Calu3 (cell line): Measurements from ENCODE around the gene GANC. TPM values are rescaled to one million over a fixed set of nuclear protein-coding genes. Genes with fewer than 3 reads are reported as not detected.

Experiments used
- BruUV-seq: library from RNA; stranded (reverse); fragments of 400-500 nt; replicated peaks from 2 replicates; lab custom pipeline; 2021; lab: Mats Ljungman, UMichigan
- CTCF ChIA-PET: fragments of 300-600 bp; sonication (Branson Sonifier 250); formaldehyde crosslinking; loops from one replicate; lab custom pipeline; 2022; ENCODE audit warnings: antibody characterized with exemption; lab: Charles Lee
- DNase-seq: peaks from one replicate; pipeline ENCODE4 v3.0.0; 2022
- H3K27ac Mint-ChIP-seq: one replicate; pipeline ENCODE4 v1.8.0; 2022; ENCODE audit warnings: mixed read lengths; ENCODE audit not compliant: unreplicated experiment
- H3K27me3 Mint-ChIP-seq: one replicate; pipeline ENCODE4 v1.8.0; 2022; ENCODE audit warnings: mixed read lengths; ENCODE audit not compliant: unreplicated experiment
- H3K36me3 Mint-ChIP-seq: one replicate; pipeline ENCODE4 v1.8.0; 2022; ENCODE audit warnings: mild to moderate bottlenecking, moderate library complexity, mixed read lengths; ENCODE audit not compliant: insufficient read depth, unreplicated experiment
- H3K4me1 Mint-ChIP-seq: one replicate; pipeline ENCODE4 v1.8.0; 2022; ENCODE audit warnings: mild to moderate bottlenecking, low read depth, mixed read lengths; ENCODE audit not compliant: unreplicated experiment
- H3K4me3 Mint-ChIP-seq: one replicate; pipeline ENCODE4 v1.8.0; 2022; ENCODE audit warnings: mild to moderate bottlenecking, low read depth, moderate library complexity, mixed read lengths; ENCODE audit not compliant: unreplicated experiment
- H3K9me3 Mint-ChIP-seq: one replicate; pipeline ENCODE4 v1.8.0; 2022; ENCODE audit warnings: low read depth, mixed read lengths; ENCODE audit not compliant: unreplicated experiment
- intact Hi-C: fragments of 100-400 bp; cut with micrococcal nuclease; formaldehyde crosslinking; loops from one replicate; pipeline ENCODE4 v1.10.0; 2022; ENCODE audit not compliant: unreplicated experiment
- total RNA-seq: library from RNA; stranded (reverse); gene quantifications from 2 replicates; pipeline ENCODE4 v1.2.3, GENCODE V29; 2022
- TF ChIP-seq, protein P1 (sequence below): fragments of 200-600 bp; IDR thresholded peaks from one replicate; pipeline ENCODE4 v1.8.0; 2022; ENCODE audit warnings: antibody characterized with exemption; ENCODE audit not compliant: unreplicated experiment

GANC gene
- total RNA-seq, 1 experiment from 2014 or later: 10.8 TPM

GRCh38 chr15:42394106-42394505 is 121.1 kb downstream of the GANC start:
- intact Hi-C loops: no loop called here
- CTCF ChIA-PET: no interaction called here
- no peak overlapping the region for H3K27ac Mint-ChIP-seq
- H3K4me3 Mint-ChIP-seq: no peak overlapping the region
- no peaks in the 10 kb centered on the region for H3K36me3 Mint-ChIP-seq
- DNase-seq: no peak
- BruUV-seq: no TSS peak
- TF ChIP-seq, protein P1, sequence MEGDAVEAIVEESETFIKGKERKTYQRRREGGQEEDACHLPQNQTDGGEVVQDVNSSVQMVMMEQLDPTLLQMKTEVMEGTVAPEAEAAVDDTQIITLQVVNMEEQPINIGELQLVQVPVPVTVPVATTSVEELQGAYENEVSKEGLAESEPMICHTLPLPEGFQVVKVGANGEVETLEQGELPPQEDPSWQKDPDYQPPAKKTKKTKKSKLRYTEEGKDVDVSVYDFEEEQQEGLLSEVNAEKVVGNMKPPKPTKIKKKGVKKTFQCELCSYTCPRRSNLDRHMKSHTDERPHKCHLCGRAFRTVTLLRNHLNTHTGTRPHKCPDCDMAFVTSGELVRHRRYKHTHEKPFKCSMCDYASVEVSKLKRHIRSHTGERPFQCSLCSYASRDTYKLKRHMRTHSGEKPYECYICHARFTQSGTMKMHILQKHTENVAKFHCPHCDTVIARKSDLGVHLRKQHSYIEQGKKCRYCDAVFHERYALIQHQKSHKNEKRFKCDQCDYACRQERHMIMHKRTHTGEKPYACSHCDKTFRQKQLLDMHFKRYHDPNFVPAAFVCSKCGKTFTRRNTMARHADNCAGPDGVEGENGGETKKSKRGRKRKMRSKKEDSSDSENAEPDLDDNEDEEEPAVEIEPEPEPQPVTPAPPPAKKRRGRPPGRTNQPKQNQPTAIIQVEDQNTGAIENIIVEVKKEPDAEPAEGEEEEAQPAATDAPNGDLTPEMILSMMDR: no peak
- no peaks in the 10 kb centered on the region for H3K27me3 Mint-ChIP-seq
- no peaks in the 10 kb centered on the region for H3K9me3 Mint-ChIP-seq
- H3K4me1 Mint-ChIP-seq: no peaks in the 10 kb centered on the region

GRCh38 chr15:42395838-42396237 is 122.8 kb downstream of the GANC start:
- no peak overlapping the region for H3K27ac Mint-ChIP-seq
- CTCF ChIA-PET: no interaction called here
- intact Hi-C loops: no loop called here

DNA sequence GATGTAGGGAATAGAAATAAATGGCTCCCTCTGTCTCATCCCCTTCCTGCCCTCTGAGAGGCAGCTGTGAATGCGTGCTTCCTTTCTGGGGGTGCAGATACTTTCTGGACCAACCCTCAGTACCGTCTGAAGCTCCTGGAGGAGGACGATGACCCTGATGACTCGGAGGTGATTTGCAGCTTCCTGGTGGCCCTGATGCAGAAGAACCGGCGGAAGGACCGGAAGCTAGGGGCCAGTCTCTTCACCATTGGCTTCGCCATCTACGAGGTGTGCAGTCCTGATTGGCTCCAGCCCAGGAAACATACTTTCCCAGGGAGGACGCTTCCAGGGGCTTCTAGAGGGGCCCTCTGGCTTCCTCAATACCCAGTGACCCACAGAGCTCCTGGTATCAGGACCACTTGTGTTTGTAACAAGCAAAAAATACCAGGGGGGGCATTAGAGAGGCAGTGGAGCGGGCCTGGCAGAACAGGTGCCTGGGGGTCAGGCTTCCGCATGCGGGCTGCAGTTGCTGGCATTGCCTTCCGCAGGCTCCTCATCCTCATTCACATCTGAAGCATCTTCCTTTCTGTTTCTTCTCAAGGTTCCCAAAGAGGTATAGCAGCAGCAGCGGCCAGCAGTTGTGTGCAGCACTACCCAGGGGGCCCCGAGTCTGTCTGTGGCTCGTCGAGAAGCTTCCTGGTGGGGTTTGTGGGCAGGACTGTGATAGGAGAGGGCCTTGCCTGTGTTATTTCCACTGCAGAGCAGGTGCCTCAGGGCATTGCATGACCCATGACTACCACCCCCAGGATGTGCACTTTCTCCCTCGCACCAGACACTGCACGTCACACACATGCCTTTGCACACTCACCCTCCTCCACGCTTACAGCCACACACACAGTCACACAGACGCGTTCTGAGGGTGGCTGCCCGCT is 128.8 kb downstream of the GANC start:
- intact Hi-C loops: no loop called here
- TF ChIP-seq, protein P1: no peak
- no peak overlapping the region for H3K27ac Mint-ChIP-seq
- H3K27me3 Mint-ChIP-seq: no peaks in the 10 kb centered on the region
- no peak overlapping the region for H3K4me3 Mint-ChIP-seq
- H3K36me3 Mint-ChIP-seq: peaks cover 5% of the 10 kb centered on the region
- CTCF ChIA-PET: no interaction called here
- no peak for DNase-seq
- no peaks in the 10 kb centered on the region for H3K4me1 Mint-ChIP-seq
- BruUV-seq: no TSS peak
- H3K9me3 Mint-ChIP-seq: no peaks in the 10 kb centered on the region

More at GRCh38 chr15:42395838-42396237, 122.8 kb downstream of the GANC start:
- no peak overlapping the region for H3K4me3 Mint-ChIP-seq
- H3K9me3 Mint-ChIP-seq: no peaks in the 10 kb centered on the region
- peaks cover under 1% of the 10 kb centered on the region for H3K36me3 Mint-ChIP-seq
- no peaks in the 10 kb centered on the region for H3K4me1 Mint-ChIP-seq
- DNase-seq: no peak
- TF ChIP-seq, protein P1: no peak
- no TSS peak for BruUV-seq
- H3K27me3 Mint-ChIP-seq: no peaks in the 10 kb centered on the region

- Mint-ChIP-seq H3K4me3 (no peak overlapping the region), H3K4me1 (no peaks in the 10 kb centered on the region), H3K27ac (no peak overlapping the region), H3K9me3 (no peaks in the 10 kb centered on the region), H3K36me3 (peaks cover 5% of the 10 kb centered on the region), H3K27me3 (no peaks in the 10 kb centered on the region)
- BruUV-seq: no TSS peak
- intact Hi-C loops: no loop called here
- TF ChIP-seq, protein P1: no peak
- CTCF ChIA-PET: no interaction called here
- no peak for DNase-seq
These were observed 129.6 kb downstream of the GANC start for GRCh38 chr15:42402455-42403205.
